HepG2 (cell line): ENCODE results near the gene STMN3. TPM values are rescaled to one million over a fixed set of nuclear protein-coding genes. Genes with fewer than 3 reads are reported as not detected.

Experiments used
- ARID2 ChIP-seq: sonication (generic); formaldehyde crosslinking; IDR thresholded peaks from 2 replicates; pipeline ENCODE4 v1.8.1; 2022; ENCODE audit warnings: mild to moderate bottlenecking, missing genetic modification reagents, borderline replicate concordance
- EEA1 ChIP-seq: sonication (generic); formaldehyde crosslinking; IDR thresholded peaks from 2 replicates; pipeline ENCODE4 v1.5.1; 2020; ENCODE audit warnings: mild to moderate bottlenecking, missing genetic modification reagents, borderline replicate concordance
- EHMT2 ChIP-seq: fragments of 200-600 bp; sonication (generic); IDR thresholded peaks from 2 replicates; pipeline ENCODE4 v1.7.0; 2017; ENCODE audit warnings: antibody characterized with exemption, low read depth, low read length, borderline replicate concordance
- HHEX ChIP-seq: IDR thresholded peaks from 2 replicates; pipeline ENCODE4 v1.6.1; 2016; ENCODE audit warnings: control low read depth
- HINFP ChIP-seq: sonication (generic); formaldehyde crosslinking; IDR thresholded peaks from 2 replicates; pipeline ENCODE4 v1.4.0; 2020; ENCODE audit warnings: low read depth, mild to moderate bottlenecking, missing genetic modification reagents
- IRX3 ChIP-seq: sonication (generic); formaldehyde crosslinking; IDR thresholded peaks from 2 replicates; pipeline ENCODE4 v1.8.1; 2023; ENCODE audit warnings: mild to moderate bottlenecking, low read depth, missing genetic modification reagents, borderline replicate concordance
- KIAA2018 ChIP-seq: sonication (generic); formaldehyde crosslinking; IDR thresholded peaks from 2 replicates; pipeline ENCODE4 v1.5.0; 2020; ENCODE audit warnings: mild to moderate bottlenecking, missing genetic modification reagents, borderline replicate concordance
- NR0B2 ChIP-seq: sonication (generic); formaldehyde crosslinking; IDR thresholded peaks from 2 replicates; pipeline ENCODE4 v1.4.0; 2020; ENCODE audit warnings: mild to moderate bottlenecking, missing genetic modification reagents
- PHB2 ChIP-seq: fragments of 450-650 bp; IDR thresholded peaks from 2 replicates; pipeline ENCODE4 v1.6.1; 2018; ENCODE audit not compliant: partially characterized antibody
- RFX3 ChIP-seq: IDR thresholded peaks from 2 replicates; pipeline ENCODE4 v1.6.1; 2016; ENCODE audit warnings: missing biosample characterization, missing genetic modification reagents
- SMC3 ChIP-seq: IDR thresholded peaks from 2 replicates; pipeline ENCODE4 v1.6.1; 2011; ENCODE audit warnings: low read length, improper control_type of control experiment
- SPEN ChIP-seq: sonication (generic); formaldehyde crosslinking; IDR thresholded peaks from 2 replicates; pipeline ENCODE4 v1.5.1; 2020; ENCODE audit warnings: low read depth, mild to moderate bottlenecking, missing genetic modification reagents
- TBP ChIP-seq: sonication (generic); formaldehyde crosslinking; IDR thresholded peaks from 2 replicates; pipeline ENCODE4 v1.5.0; 2020; ENCODE audit warnings: missing genetic modification reagents
- ZBTB42 ChIP-seq: sonication (generic); formaldehyde crosslinking; IDR thresholded peaks from 2 replicates; pipeline ENCODE4 v1.5.0; 2020; ENCODE audit warnings: mild to moderate bottlenecking, missing genetic modification reagents
- ZNF260 ChIP-seq: sonication (generic); formaldehyde crosslinking; IDR thresholded peaks from 2 replicates; pipeline ENCODE4 v1.4.0; 2020; ENCODE audit warnings: missing genetic modification reagents, low read depth, mild to moderate bottlenecking, borderline replicate concordance
- ZNF296 ChIP-seq: sonication (generic); formaldehyde crosslinking; conservative IDR thresholded peaks from 2 replicates; pipeline ENCODE4 v1.5.0; 2020; ENCODE audit warnings: mild to moderate bottlenecking, missing genetic modification reagents
- ZNF577 ChIP-seq: sonication (generic); formaldehyde crosslinking; IDR thresholded peaks from 2 replicates; pipeline ENCODE4 v1.4.0; 2020; ENCODE audit warnings: mild to moderate bottlenecking, low read depth, missing genetic modification reagents, borderline replicate concordance
- ZNF639 ChIP-seq: conservative IDR thresholded peaks from 2 replicates; pipeline ENCODE4 v1.6.1; 2018; ENCODE audit warnings: missing genetic modification reagents
- polyA plus RNA-seq, 8 experiments: library from polyadenylated mRNA; depleted of rRNA in 3 of 8; stranded (reverse) in 7 of 8; unstranded in 1 of 8; fragments of >200 nt; fragmentation: Illumina TruSeq in 4 of 8; extraction: Trizol in 4 of 8; gene quantifications; 2 replicates each; pipeline versions ENCODE4 v1.2.1 to v1.2.3, GENCODE V29; 2011 to 2016; ENCODE audit warnings: low read depth in 4 of 8, missing spikeins in 1 of 8, mixed read lengths in 1 of 8; ENCODE audit not compliant: insufficient read depth in 1 of 8
- total RNA-seq, 5 experiments: library from RNA; depleted of rRNA; stranded (reverse); fragments of >200 nt; fragmentation: Illumina TruSeq; extraction: Trizol; gene quantifications; 2 replicates each; pipeline ENCODE4 v1.2.3, GENCODE V29; 2016; ENCODE audit warnings: low read depth in 1 of 5

STMN3 gene
- total and polyA plus RNA-seq, 2 of the 13 experiments (the other 11 are each of a cell fraction or from before 2014, with no cell fraction given) = 21.0 to 48.3 TPM

GRCh38 chr20:63641792-63642523 is 11.3 kb downstream of the STMN3 start (continued):
- TF ChIP-seq SPEN (CRISPR knock-in tag) (peak; percentile 79), PHB2 (no peak), ZBTB42 (CRISPR knock-in tag) (no peak), ZNF577 (CRISPR knock-in tag) (no peak), KIAA2018 (CRISPR knock-in tag) (no peak), ARID2 (no peak), EEA1 (peak; percentile 34; the same call in 1 of the 2 replicates), NR0B2 (no peak; the same call in 1 of the 2 replicates), SMC3 (no peak), TBP (CRISPR knock-in tag) (no peak; the same call in 1 of the 2 replicates), ZNF260 (CRISPR knock-in tag) (no peak), ZNF296 (no peak), IRX3 (CRISPR knock-in tag) (peak; percentile 59; the same call in 1 of the 2 replicates), ZNF639 (CRISPR knock-in tag) (no peak), HHEX (no peak), RFX3 (no peak), HINFP (CRISPR knock-in tag) (peak; percentile 53; the same call in 1 of the 2 replicates), EHMT2 (no peak)
